ENCODE measurements around the gene INAFM2. TPM values are rescaled to one million over a fixed set of nuclear protein-coding genes. Genes with fewer than 3 reads are reported as not detected.

The INAFM2 gene
- polyA plus RNA-seq, 2 donors = 6.4 to 7.0 TPM

DNA sequence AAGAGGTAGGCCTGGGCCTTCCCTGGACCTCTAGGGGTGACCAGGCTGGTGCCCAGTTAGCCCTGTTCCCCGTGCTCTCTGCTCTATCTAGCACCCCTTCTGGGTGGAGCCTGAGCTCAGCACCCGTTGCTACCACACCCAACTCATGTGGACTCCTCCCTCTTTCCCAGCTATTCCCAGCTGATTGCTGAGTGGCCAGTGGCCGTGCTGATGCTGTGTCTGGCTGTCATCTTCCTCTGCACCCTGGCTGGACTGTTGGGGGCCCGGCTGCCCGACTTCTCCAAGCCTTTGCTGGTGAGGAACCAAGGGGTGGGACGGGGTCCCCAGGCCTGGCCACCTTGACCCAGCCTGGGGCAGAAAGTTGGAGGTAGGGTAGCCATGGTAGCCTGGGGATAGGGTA is 40.8 kb downstream of the INAFM2 start:
- no peaks in the 10 kb centered on the region for H3K9me3 ChIP-seq (ENCODE audit: control insufficient read depth in 2 of 2, insufficient read depth in 1 of 2, low read depth in 1 of 2, low read length in 1 of 2)
- no peak overlapping the region for H3K27ac ChIP-seq (ENCODE audit: low read depth in 2 of 2, low read length in 1 of 2)
- H3K27me3 ChIP-seq (ENCODE audit: control insufficient read depth in 1 of 2, insufficient read depth in 2 of 2, low read length in 2 of 2) = no peaks in the 10 kb centered on the region
- WGBS, 2 donors = 69 to 75% methylated on average over 6 of the region's 6 CpGs
- H3K36me3 ChIP-seq (ENCODE audit: control insufficient read depth in 2 of 2, insufficient read depth in 2 of 2, low read length in 1 of 2) = no peaks in the 10 kb centered on the region
- H3K4me3 ChIP-seq (ENCODE audit: low read depth in 1 of 2, low read length in 2 of 2) = no peak overlapping the region
- peaks cover 7 to 14% of the 10 kb centered on the region in 2 donors for H3K4me1 ChIP-seq (ENCODE audit: control insufficient read depth in 2 of 2, insufficient read depth in 2 of 2, low read length in 1 of 2)

DNA sequence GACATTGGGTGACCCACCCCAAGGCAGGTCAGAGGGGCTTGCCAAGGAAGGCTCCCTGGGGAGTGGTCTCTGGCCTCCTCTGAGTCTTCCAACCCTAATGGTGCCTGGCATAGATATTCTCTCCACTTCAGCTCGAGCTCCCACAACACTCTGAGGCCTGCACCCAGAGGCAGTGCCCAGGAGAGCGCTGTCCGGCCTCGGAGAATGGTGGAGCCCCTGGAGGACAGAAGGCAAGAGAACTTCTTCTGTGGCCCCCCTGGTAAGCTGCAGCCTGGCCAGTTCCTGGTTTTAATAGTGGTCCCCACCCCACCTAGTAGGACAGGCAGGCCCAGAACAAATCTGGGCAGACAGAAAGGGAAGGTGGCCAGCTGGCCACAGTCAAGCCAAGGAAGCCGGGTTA is 41.5 kb downstream of the INAFM2 start:
- H3K9me3 ChIP-seq (ENCODE audit: control insufficient read depth in 2 of 2, insufficient read depth in 1 of 2, low read depth in 1 of 2, low read length in 1 of 2) = no peaks in the 10 kb centered on the region
- 89 to 93% methylated on average over 5 of the region's 5 CpGs for WGBS, 2 donors

DNA sequence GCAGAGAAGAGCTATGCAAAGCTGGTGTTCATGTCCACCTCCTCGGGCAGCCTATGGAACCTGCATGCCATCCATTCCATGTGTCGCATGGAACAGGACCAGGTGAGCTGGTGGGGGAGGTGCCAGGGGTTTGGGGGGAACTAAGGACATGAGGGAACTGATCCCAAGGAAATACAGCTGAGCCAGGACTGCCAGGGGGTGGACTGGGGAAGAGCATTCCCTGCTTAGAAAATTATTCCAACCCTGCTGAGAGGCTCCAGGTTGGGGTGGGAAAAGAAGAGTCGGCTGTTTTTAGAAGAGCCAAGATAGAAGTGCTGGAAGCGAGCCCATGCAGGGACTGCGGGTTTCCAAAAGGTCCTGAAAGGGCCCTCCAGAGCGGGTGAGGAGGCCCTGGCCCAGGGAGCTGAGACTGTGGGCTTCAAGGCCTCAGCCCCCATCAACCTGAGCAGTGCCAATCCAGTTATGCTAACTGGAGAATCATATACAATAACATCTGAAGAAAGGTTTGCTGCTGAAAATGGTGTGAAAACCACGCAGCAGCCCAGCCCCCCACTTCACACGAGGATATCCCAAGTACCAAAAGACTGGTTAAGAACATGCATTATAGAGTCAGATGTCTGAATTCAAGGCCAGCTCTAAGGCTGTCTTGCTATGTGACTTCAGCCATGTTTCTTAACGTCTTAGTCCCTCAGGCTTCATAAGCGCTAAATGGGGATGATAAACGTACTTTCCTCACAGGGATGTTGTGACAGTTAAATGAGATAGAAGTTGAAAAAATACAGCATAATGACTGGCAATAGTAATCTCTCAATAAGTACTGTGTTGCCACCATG is 42.3 kb downstream of the INAFM2 start:
- no peaks in the 10 kb centered on the region for H3K9me3 ChIP-seq (ENCODE audit: control insufficient read depth in 2 of 2, insufficient read depth in 1 of 2, low read depth in 1 of 2, low read length in 1 of 2)
- H3K27ac ChIP-seq (ENCODE audit: low read depth in 2 of 2, low read length in 1 of 2) = no peak overlapping the region
- no peaks in the 10 kb centered on the region for H3K36me3 ChIP-seq (ENCODE audit: control insufficient read depth in 2 of 2, insufficient read depth in 2 of 2, low read length in 1 of 2)
- no peak overlapping the region for H3K4me3 ChIP-seq (ENCODE audit: low read depth in 1 of 2, low read length in 2 of 2)
- 89 to 91% methylated on average over 11 of the region's 11 CpGs for WGBS, 2 donors
- no peaks in the 10 kb centered on the region for H3K27me3 ChIP-seq (ENCODE audit: control insufficient read depth in 1 of 2, insufficient read depth in 2 of 2, low read length in 2 of 2)
- peaks cover 7 to 14% of the 10 kb centered on the region in 2 donors for H3K4me1 ChIP-seq (ENCODE audit: control insufficient read depth in 2 of 2, insufficient read depth in 2 of 2, low read length in 1 of 2)

More for the DNA sequence above, 41.5 kb downstream of the INAFM2 start:
- Histone ChIP-seq H3K36me3 (ENCODE audit: control insufficient read depth in 2 of 2, insufficient read depth in 2 of 2, low read length in 1 of 2) (no peaks in the 10 kb centered on the region), H3K27ac (ENCODE audit: low read depth in 2 of 2, low read length in 1 of 2) (no peak overlapping the region), H3K4me1 (ENCODE audit: control insufficient read depth in 2 of 2, insufficient read depth in 2 of 2, low read length in 1 of 2) (peaks cover 7 to 14% of the 10 kb centered on the region in 2 donors), H3K4me3 (ENCODE audit: low read depth in 1 of 2, low read length in 2 of 2) (no peak overlapping the region), H3K27me3 (ENCODE audit: control insufficient read depth in 1 of 2, insufficient read depth in 2 of 2, low read length in 2 of 2) (no peaks in the 10 kb centered on the region)

DNA sequence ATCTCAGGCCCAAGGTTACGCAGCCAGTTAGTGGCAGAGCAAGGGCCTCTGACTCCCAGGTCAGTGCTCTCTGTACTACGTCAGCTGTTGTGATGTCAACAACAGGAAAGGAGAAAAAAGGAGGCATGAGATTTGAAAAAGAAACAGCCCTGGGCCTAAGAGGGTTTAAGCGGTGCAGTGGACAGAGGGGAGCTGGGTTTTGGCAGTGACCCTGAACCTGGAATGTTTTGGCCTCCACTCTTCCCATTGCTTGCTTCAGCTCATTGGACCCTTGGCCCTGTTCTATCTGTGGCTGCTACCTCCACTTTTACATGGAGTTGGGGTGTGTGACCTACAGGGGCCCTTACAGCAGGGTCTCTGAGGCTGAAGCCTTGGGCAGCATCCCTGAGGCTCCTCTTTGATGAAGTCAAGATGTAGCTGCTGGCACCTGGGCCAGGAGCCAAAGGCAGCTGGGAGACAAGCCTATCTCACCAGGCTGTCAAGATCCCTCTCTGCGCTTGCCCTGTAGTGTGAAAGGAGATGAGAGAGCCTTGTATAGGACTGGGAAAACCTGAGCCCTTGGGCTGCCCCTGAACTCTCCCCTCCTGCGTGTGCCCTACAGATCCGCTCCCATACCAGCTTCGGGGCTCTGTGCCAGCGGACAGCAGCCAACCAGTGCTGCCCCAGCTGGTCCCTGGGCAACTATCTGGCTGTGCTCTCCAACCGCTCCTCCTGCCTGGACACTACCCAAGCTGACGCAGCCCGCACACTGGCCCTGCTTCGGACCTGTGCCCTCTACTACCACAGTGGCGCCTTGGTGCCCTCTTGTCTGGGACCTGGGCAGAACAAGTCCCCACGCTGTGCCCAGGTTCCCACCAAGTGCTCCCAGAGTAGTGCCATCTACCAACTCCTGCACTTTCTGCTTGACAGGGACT is 43.2 kb downstream of the INAFM2 start:
- H3K9me3 ChIP-seq (ENCODE audit: control insufficient read depth in 2 of 2, insufficient read depth in 1 of 2, low read depth in 1 of 2, low read length in 1 of 2) = no peaks in the 10 kb centered on the region

DNA sequence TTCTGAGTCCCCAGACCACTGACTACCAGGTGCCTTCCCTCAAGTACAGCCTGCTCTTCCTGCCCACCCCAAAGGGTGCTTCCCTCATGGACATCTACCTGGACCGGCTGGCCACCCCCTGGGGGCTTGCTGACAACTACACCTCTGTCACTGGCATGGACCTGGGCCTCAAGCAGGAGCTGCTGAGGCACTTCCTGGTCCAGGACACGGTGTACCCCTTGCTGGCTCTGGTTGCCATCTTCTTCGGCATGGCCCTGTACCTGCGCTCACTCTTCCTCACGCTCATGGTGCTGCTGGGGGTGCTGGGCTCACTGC is 43.8 kb downstream of the INAFM2 start:
- H3K27ac ChIP-seq (ENCODE audit: low read depth in 2 of 2, low read length in 1 of 2) = peak overlapping the region in 1 of 2 donors; percentile 68
- peaks cover 7 to 14% of the 10 kb centered on the region in 2 donors for H3K4me1 ChIP-seq (ENCODE audit: control insufficient read depth in 2 of 2, insufficient read depth in 2 of 2, low read length in 1 of 2)
- no peaks in the 10 kb centered on the region for H3K9me3 ChIP-seq (ENCODE audit: control insufficient read depth in 2 of 2, insufficient read depth in 1 of 2, low read depth in 1 of 2, low read length in 1 of 2)
- no peaks in the 10 kb centered on the region for H3K36me3 ChIP-seq (ENCODE audit: control insufficient read depth in 2 of 2, insufficient read depth in 2 of 2, low read length in 1 of 2)
- H3K4me3 ChIP-seq (ENCODE audit: low read depth in 1 of 2, low read length in 2 of 2) = peak overlapping the region in 1 of 2 donors; percentile 44
- H3K27me3 ChIP-seq (ENCODE audit: control insufficient read depth in 1 of 2, insufficient read depth in 2 of 2, low read length in 2 of 2) = no peaks in the 10 kb centered on the region
- WGBS, 2 donors = 66 to 84% methylated on average over 5 of the region's 5 CpGs

More for the DNA sequence above, 43.2 kb downstream of the INAFM2 start:
- H3K27me3 ChIP-seq (ENCODE audit: control insufficient read depth in 1 of 2, insufficient read depth in 2 of 2, low read length in 2 of 2) = no peaks in the 10 kb centered on the region
- WGBS, 2 donors = 85 to 86% methylated on average over 14 of the region's 14 CpGs
- peaks cover 7 to 14% of the 10 kb centered on the region in 2 donors for H3K4me1 ChIP-seq (ENCODE audit: control insufficient read depth in 2 of 2, insufficient read depth in 2 of 2, low read length in 1 of 2)
- H3K4me3 ChIP-seq (ENCODE audit: low read depth in 1 of 2, low read length in 2 of 2) = peak overlapping the region in 1 of 2 donors; percentile 44
- H3K36me3 ChIP-seq (ENCODE audit: control insufficient read depth in 2 of 2, insufficient read depth in 2 of 2, low read length in 1 of 2) = no peaks in the 10 kb centered on the region
- no peak overlapping the region for H3K27ac ChIP-seq (ENCODE audit: low read depth in 2 of 2, low read length in 1 of 2)

DNA sequence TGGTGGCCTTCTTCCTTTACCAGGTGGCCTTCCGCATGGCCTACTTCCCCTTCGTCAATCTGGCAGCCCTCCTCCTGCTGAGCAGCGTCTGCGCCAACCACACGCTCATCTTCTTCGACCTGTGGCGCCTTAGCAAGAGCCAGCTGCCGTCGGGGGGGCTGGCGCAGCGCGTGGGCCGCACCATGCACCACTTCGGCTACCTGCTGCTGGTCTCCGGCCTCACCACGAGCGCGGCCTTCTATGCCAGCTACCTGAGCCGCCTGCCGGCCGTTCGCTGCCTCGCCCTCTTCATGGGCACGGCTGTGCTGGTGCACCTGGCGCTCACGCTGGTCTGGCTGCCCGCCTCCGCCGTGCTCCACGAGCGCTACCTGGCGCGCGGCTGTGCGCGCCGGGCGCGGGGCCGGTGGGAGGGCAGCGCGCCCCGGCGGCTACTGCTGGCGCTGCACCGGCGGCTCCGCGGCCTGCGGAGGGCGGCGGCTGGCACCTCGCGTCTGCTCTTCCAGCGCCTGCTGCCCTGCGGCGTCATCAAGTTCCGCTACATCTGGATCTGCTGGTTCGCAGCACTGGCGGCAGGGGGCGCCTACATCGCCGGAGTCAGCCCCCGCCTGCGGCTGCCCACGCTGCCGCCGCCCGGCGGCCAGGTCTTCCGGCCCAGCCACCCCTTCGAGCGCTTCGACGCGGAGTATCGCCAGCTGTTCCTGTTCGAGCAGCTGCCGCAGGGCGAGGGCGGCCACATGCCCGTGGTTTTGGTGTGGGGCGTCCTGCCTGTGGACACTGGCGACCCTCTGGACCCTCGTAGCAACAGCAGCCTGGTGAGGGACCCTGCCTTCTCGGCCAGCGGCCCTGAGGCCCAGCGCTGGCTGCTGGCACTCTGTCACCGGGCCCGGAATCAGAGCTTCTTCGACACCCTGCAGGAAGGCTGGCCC is 44.5 kb downstream of the INAFM2 start:
- WGBS, 2 donors = 11% methylated on average over 82 to 91 of the region's 91 CpGs
- Histone ChIP-seq H3K9me3 (ENCODE audit: control insufficient read depth in 2 of 2, insufficient read depth in 1 of 2, low read depth in 1 of 2, low read length in 1 of 2) (no peaks in the 10 kb centered on the region), H3K27ac (ENCODE audit: low read depth in 2 of 2, low read length in 1 of 2) (peak overlapping the region in 1 of 2 donors; percentile 68)

DNA sequence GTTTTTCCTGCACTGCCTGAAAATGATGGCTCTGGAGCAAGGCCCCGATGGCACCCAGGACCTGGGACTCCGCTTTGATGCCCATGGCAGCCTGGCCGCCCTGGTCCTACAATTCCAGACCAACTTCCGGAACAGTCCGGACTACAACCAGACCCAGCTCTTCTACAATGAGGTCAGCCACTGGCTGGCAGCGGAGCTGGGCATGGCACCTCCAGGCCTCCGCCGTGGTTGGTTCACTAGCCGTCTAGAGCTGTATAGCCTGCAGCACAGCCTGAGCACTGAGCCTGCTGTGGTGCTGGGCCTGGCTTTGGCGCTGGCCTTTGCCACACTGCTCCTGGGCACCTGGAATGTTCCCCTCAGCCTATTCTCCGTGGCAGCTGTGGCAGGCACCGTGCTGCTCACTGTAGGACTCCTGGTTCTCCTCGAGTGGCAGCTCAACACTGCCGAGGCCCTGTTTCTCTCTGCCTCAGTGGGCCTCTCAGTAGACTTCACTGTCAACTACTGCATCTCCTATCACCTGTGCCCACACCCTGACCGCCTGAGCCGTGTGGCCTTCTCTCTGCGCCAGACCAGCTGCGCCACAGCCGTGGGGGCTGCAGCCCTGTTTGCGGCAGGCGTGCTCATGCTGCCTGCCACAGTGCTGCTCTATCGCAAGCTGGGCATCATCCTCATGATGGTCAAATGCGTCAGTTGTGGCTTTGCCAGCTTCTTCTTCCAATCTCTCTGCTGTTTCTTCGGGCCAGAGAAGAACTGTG is 45.4 kb downstream of the INAFM2 start:
- peaks cover 7 to 14% of the 10 kb centered on the region in 2 donors for H3K4me1 ChIP-seq (ENCODE audit: control insufficient read depth in 2 of 2, insufficient read depth in 2 of 2, low read length in 1 of 2)
- no peaks in the 10 kb centered on the region for H3K27me3 ChIP-seq (ENCODE audit: control insufficient read depth in 1 of 2, insufficient read depth in 2 of 2, low read length in 2 of 2)
- whole genome bisulfite sequencing, 2 donors = 91 to 94% methylated on average over 24 of the region's 24 CpGs
- H3K9me3 ChIP-seq (ENCODE audit: control insufficient read depth in 2 of 2, insufficient read depth in 1 of 2, low read depth in 1 of 2, low read length in 1 of 2) = no peaks in the 10 kb centered on the region
- no peak overlapping the region for H3K4me3 ChIP-seq (ENCODE audit: low read depth in 1 of 2, low read length in 2 of 2)
- no peaks in the 10 kb centered on the region for H3K36me3 ChIP-seq (ENCODE audit: control insufficient read depth in 2 of 2, insufficient read depth in 2 of 2, low read length in 1 of 2)
- no peak overlapping the region for H3K27ac ChIP-seq (ENCODE audit: low read depth in 2 of 2, low read length in 1 of 2)

More for the DNA sequence above, 44.5 kb downstream of the INAFM2 start:
- Histone ChIP-seq H3K27me3 (ENCODE audit: control insufficient read depth in 1 of 2, insufficient read depth in 2 of 2, low read length in 2 of 2) (no peaks in the 10 kb centered on the region), H3K4me3 (ENCODE audit: low read depth in 1 of 2, low read length in 2 of 2) (peak overlapping the region; percentile 25 to 44), H3K36me3 (ENCODE audit: control insufficient read depth in 2 of 2, insufficient read depth in 2 of 2, low read length in 1 of 2) (no peaks in the 10 kb centered on the region), H3K4me1 (ENCODE audit: control insufficient read depth in 2 of 2, insufficient read depth in 2 of 2, low read length in 1 of 2) (peaks cover 7 to 14% of the 10 kb centered on the region in 2 donors)

DNA sequence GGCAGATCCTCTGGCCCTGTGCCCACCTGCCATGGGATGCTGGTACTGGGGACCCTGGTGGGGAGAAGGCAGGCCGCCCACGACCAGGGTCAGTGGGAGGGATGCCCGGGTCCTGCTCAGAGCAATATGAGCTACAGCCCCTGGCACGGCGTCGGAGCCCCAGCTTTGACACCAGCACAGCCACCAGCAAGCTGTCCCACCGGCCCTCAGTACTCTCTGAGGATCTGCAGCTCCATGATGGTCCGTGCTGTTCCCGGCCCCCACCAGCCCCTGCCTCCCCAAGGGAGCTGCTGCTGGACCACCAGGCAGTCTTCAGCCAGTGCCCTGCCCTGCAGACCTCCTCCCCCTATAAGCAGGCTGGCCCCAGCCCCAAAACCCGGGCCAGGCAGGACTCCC is 46.0 kb downstream of the INAFM2 start:
- H3K27me3 ChIP-seq (ENCODE audit: control insufficient read depth in 1 of 2, insufficient read depth in 2 of 2, low read length in 2 of 2) = no peaks in the 10 kb centered on the region
- H3K27ac ChIP-seq (ENCODE audit: low read depth in 2 of 2, low read length in 1 of 2) = no peak overlapping the region
- no peak overlapping the region for H3K4me3 ChIP-seq (ENCODE audit: low read depth in 1 of 2, low read length in 2 of 2)
- no peaks in the 10 kb centered on the region for H3K36me3 ChIP-seq (ENCODE audit: control insufficient read depth in 2 of 2, insufficient read depth in 2 of 2, low read length in 1 of 2)
- 89% methylated on average over 10 of the region's 10 CpGs for WGBS, 2 donors
- no peaks in the 10 kb centered on the region for H3K9me3 ChIP-seq (ENCODE audit: control insufficient read depth in 2 of 2, insufficient read depth in 1 of 2, low read depth in 1 of 2, low read length in 1 of 2)
- H3K4me1 ChIP-seq (ENCODE audit: control insufficient read depth in 2 of 2, insufficient read depth in 2 of 2, low read length in 1 of 2) = peaks cover 7 to 14% of the 10 kb centered on the region in 2 donors

All from esophagus (tissue), 2 donors.